ENCODE data around the gene ALPG.
"Not testable (repeated sequence)": the region's sequence is repeated elsewhere in the genome, so short reads cannot be mapped to it uniquely, and the experiment has no call there.

- not testable (repeated sequence) for TF ChIP-seq CTCF, EP300, POLR2A (IDR thresholded peaks at IDR 0.05)
Observed at GRCh38 chr2:232366461-232366860, 40.2 kb upstream of the ALPG start.
